ENCODE measurements around the gene NODAL.

NODAL gene

GRCh38 chr10:70410608-70411007 is 30.9 kb downstream of the NODAL start:
- no peaks in the 10 kb centered on the region; the same call in 1 of the 2 replicates for H3K4me1 ChIP-seq (ENCODE audit: control insufficient read depth, insufficient read depth, low read length)
- no peak overlapping the region for H3K27ac ChIP-seq (ENCODE audit: low read length)
- no peaks in the 10 kb centered on the region for H3K9me3 ChIP-seq (ENCODE audit: control insufficient read depth, insufficient read depth, low read length)
- no peak overlapping the region for H3K4me3 ChIP-seq (ENCODE audit: low read length)
- no peaks in the 10 kb centered on the region; the same call in 1 of the 2 replicates for H3K36me3 ChIP-seq (ENCODE audit: control insufficient read depth, insufficient read depth, low read length)
- DNase-seq (ENCODE audit: low read depth, low spot score) = no peak
- no CpG with 5 or more reads among the region's 1 CpG for WGBS (ENCODE audit: insufficient coverage, insufficient read length)
- H3K27me3 ChIP-seq (ENCODE audit: control insufficient read depth, insufficient read depth, low read length) = no peaks in the 10 kb centered on the region

- Histone ChIP-seq H3K36me3 (ENCODE audit: control insufficient read depth, insufficient read depth, low read length) (no peaks in the 10 kb centered on the region; the same call in 1 of the 2 replicates), H3K9me3 (ENCODE audit: control insufficient read depth, insufficient read depth, low read length) (no peaks in the 10 kb centered on the region), H3K4me1 (ENCODE audit: control insufficient read depth, insufficient read depth, low read length) (peaks cover 2% of the 10 kb centered on the region; the same call in 1 of the 2 replicates), H3K27ac (ENCODE audit: low read length) (no peak overlapping the region), H3K4me3 (ENCODE audit: low read length) (no peak overlapping the region), H3K27me3 (ENCODE audit: control insufficient read depth, insufficient read depth, low read length) (no peaks in the 10 kb centered on the region)
- DNase-seq (ENCODE audit: low read depth, low spot score) = no peak
- no CpG with 5 or more reads among the region's 3 CpGs for WGBS (ENCODE audit: insufficient coverage, insufficient read length)
Measured at GRCh38 chr10:70409772-70410171, 31.7 kb downstream of the NODAL start.

- DNase-seq (ENCODE audit: low read depth, low spot score) = no peak
- Histone ChIP-seq H3K4me1 (ENCODE audit: control insufficient read depth, insufficient read depth, low read length) (peaks cover 2% of the 10 kb centered on the region; the same call in 1 of the 2 replicates), H3K36me3 (ENCODE audit: control insufficient read depth, insufficient read depth, low read length) (no peaks in the 10 kb centered on the region; the same call in 1 of the 2 replicates), H3K9me3 (ENCODE audit: control insufficient read depth, insufficient read depth, low read length) (no peaks in the 10 kb centered on the region), H3K27me3 (ENCODE audit: control insufficient read depth, insufficient read depth, low read length) (no peaks in the 10 kb centered on the region), H3K4me3 (ENCODE audit: low read length) (peak overlapping the region; percentile 96; the same call in 1 of the 2 replicates), H3K27ac (ENCODE audit: low read length) (no peak overlapping the region)
- WGBS (ENCODE audit: insufficient coverage, insufficient read length) = no CpG with 5 or more reads among the region's 18 CpGs
Measured at GRCh38 chr10:70405037-70405824, 36.2 kb downstream of the NODAL start.

GRCh38 chr10:70404787-70405036 is 36.8 kb downstream of the NODAL start:
- H3K4me3 ChIP-seq (ENCODE audit: low read length) = peak overlapping the region; percentile 96
- H3K9me3 ChIP-seq (ENCODE audit: control insufficient read depth, insufficient read depth, low read length) = no peaks in the 10 kb centered on the region
- WGBS (ENCODE audit: insufficient coverage, insufficient read length) = no CpG with 5 or more reads among the region's 11 CpGs
- no peaks in the 10 kb centered on the region for H3K27me3 ChIP-seq (ENCODE audit: control insufficient read depth, insufficient read depth, low read length)
- peaks cover 2% of the 10 kb centered on the region; the same call in 1 of the 2 replicates for H3K4me1 ChIP-seq (ENCODE audit: control insufficient read depth, insufficient read depth, low read length)
- no peak overlapping the region for H3K27ac ChIP-seq (ENCODE audit: low read length)
- no peaks in the 10 kb centered on the region; the same call in 1 of the 2 replicates for H3K36me3 ChIP-seq (ENCODE audit: control insufficient read depth, insufficient read depth, low read length)
- DNase-seq (ENCODE audit: low read depth, low spot score) = no peak

GRCh38 chr10:70404036-70404786 is 37.3 kb downstream of the NODAL start, which contains the start of gene EIF4EBP2:
EIF4EBP2 (plus strand) TSS chr10:70404145; CDS start chr10:70404402, 257 bp downstream.
- Histone ChIP-seq H3K27me3 (ENCODE audit: control insufficient read depth, insufficient read depth, low read length) (no peaks in the 10 kb centered on the region), H3K36me3 (ENCODE audit: control insufficient read depth, insufficient read depth, low read length) (no peaks in the 10 kb centered on the region; the same call in 1 of the 2 replicates), H3K4me1 (ENCODE audit: control insufficient read depth, insufficient read depth, low read length) (peaks cover 2% of the 10 kb centered on the region; the same call in 1 of the 2 replicates), H3K9me3 (ENCODE audit: control insufficient read depth, insufficient read depth, low read length) (no peaks in the 10 kb centered on the region), H3K4me3 (ENCODE audit: low read length) (peak within 1 kb of the TSS; percentile 96), H3K27ac (ENCODE audit: low read length) (no peak within 1 kb of the TSS)
- peak; percentile 82 for DNase-seq (ENCODE audit: low read depth, low spot score)
- WGBS (ENCODE audit: insufficient coverage, insufficient read length) = no CpG with 5 or more reads among the region's 103 CpGs

- Histone ChIP-seq H3K4me1 (ENCODE audit: control insufficient read depth, insufficient read depth, low read length) (0 out of 2 replicates have a peak, but pooled peaks cover 2% of the 10 kb centered on the region), H3K9me3 (ENCODE audit: control insufficient read depth, insufficient read depth, low read length) (no peaks in the 10 kb centered on the region), H3K36me3 (ENCODE audit: control insufficient read depth, insufficient read depth, low read length) (no peaks in the 10 kb centered on the region; the same call in 1 of the 2 replicates), H3K27ac (ENCODE audit: low read length) (no peak overlapping the region), H3K4me3 (ENCODE audit: low read length) (no peak overlapping the region), H3K27me3 (ENCODE audit: control insufficient read depth, insufficient read depth, low read length) (no peaks in the 10 kb centered on the region)
- WGBS (ENCODE audit: insufficient coverage, insufficient read length) = no CpG with 5 or more reads among the region's 12 CpGs
- DNase-seq (ENCODE audit: low read depth, low spot score) = no peak
Measured at GRCh38 chr10:70403483-70404035, 37.9 kb downstream of the NODAL start.

GRCh38 chr10:70399177-70399576 is 42.3 kb downstream of the NODAL start:
- no peaks in the 10 kb centered on the region for H3K27me3 ChIP-seq (ENCODE audit: control insufficient read depth, insufficient read depth, low read length)
- DNase-seq (ENCODE audit: low read depth, low spot score) = no peak
- WGBS (ENCODE audit: insufficient coverage, insufficient read length) = no CpG with 5 or more reads among the region's 3 CpGs
- H3K9me3 ChIP-seq (ENCODE audit: control insufficient read depth, insufficient read depth, low read length) = no peaks in the 10 kb centered on the region
- no peak overlapping the region for H3K27ac ChIP-seq (ENCODE audit: low read length)
- no peaks in the 10 kb centered on the region for H3K36me3 ChIP-seq (ENCODE audit: control insufficient read depth, insufficient read depth, low read length)
- H3K4me3 ChIP-seq (ENCODE audit: low read length) = no peak overlapping the region
- no peaks in the 10 kb centered on the region for H3K4me1 ChIP-seq (ENCODE audit: control insufficient read depth, insufficient read depth, low read length)

- WGBS (ENCODE audit: insufficient coverage, insufficient read length) = no CpG with 5 or more reads among the region's 1 CpG
- Histone ChIP-seq H3K4me1 (ENCODE audit: control insufficient read depth, insufficient read depth, low read length) (no peaks in the 10 kb centered on the region), H3K27me3 (ENCODE audit: control insufficient read depth, insufficient read depth, low read length) (no peaks in the 10 kb centered on the region), H3K4me3 (ENCODE audit: low read length) (no peak overlapping the region), H3K27ac (ENCODE audit: low read length) (no peak overlapping the region), H3K36me3 (ENCODE audit: control insufficient read depth, insufficient read depth, low read length) (no peaks in the 10 kb centered on the region), H3K9me3 (ENCODE audit: control insufficient read depth, insufficient read depth, low read length) (no peaks in the 10 kb centered on the region)
- no peak for DNase-seq (ENCODE audit: low read depth, low spot score)
Measured at GRCh38 chr10:70396140-70396539, 45.3 kb downstream of the NODAL start.

GRCh38 chr10:70391654-70392053 is 49.8 kb downstream of the NODAL start:
- 100% methylated on average over 2 of the region's 4 CpGs for WGBS (ENCODE audit: insufficient coverage, insufficient read length)
- H3K27ac ChIP-seq (ENCODE audit: low read length) = no peak overlapping the region

More at GRCh38 chr10:70391654-70392053, 49.8 kb downstream of the NODAL start:
- no peaks in the 10 kb centered on the region for H3K9me3 ChIP-seq (ENCODE audit: control insufficient read depth, insufficient read depth, low read length)
- no peaks in the 10 kb centered on the region for H3K36me3 ChIP-seq (ENCODE audit: control insufficient read depth, insufficient read depth, low read length)
- no peaks in the 10 kb centered on the region for H3K27me3 ChIP-seq (ENCODE audit: control insufficient read depth, insufficient read depth, low read length)
- no peak for DNase-seq (ENCODE audit: low read depth, low spot score)
- no peaks in the 10 kb centered on the region for H3K4me1 ChIP-seq (ENCODE audit: control insufficient read depth, insufficient read depth, low read length)
- H3K4me3 ChIP-seq (ENCODE audit: low read length) = no peak overlapping the region
